NCI-H187 (cell line): Measurements from ENCODE around the gene IMPA2.

ENCODE experiments used
- DNase-seq, 2 experiments: peaks; one replicate each; lab custom pipeline; 2025; lab: John Stamatoyannopoulos, UW

IMPA2 gene

GRCh38 chr18:11989966-11990380 is 8.7 kb downstream of the IMPA2 start:
- DNase-seq = no peak

GRCh38 chr18:11990539-11990938 is 9.2 kb downstream of the IMPA2 start:
- no peak for DNase-seq

- no peak for DNase-seq
These were observed 9.9 kb downstream of the IMPA2 start for GRCh38 chr18:11991021-11991795.

- no peak for DNase-seq
These were observed 10.9 kb downstream of the IMPA2 start for GRCh38 chr18:11992096-11992790.

GRCh38 chr18:11993264-11993916 is 12.1 kb downstream of the IMPA2 start:
- no peak for DNase-seq

- DNase-seq = no peak
These were observed 13.0 kb downstream of the IMPA2 start for GRCh38 chr18:11994336-11994702.

GRCh38 chr18:11994703-11995444 is 13.6 kb downstream of the IMPA2 start:
- no peak for DNase-seq

GRCh38 chr18:11995445-11996189 is 14.3 kb downstream of the IMPA2 start:
- DNase-seq = no peak

- no peak for DNase-seq
These were observed 15.0 kb downstream of the IMPA2 start for GRCh38 chr18:11996190-11996754.

GRCh38 chr18:11996907-11997306 is 15.6 kb downstream of the IMPA2 start:
- DNase-seq = no peak

- DNase-seq = no peak
These were observed 16.2 kb downstream of the IMPA2 start for GRCh38 chr18:11997466-11997865.

GRCh38 chr18:11998193-11998592 is 16.9 kb downstream of the IMPA2 start:
- DNase-seq = no peak

GRCh38 chr18:11999429-11999828 is 18.1 kb downstream of the IMPA2 start:
- DNase-seq = no peak

GRCh38 chr18:12000072-12000659 is 18.9 kb downstream of the IMPA2 start:
- DNase-seq = no peak

GRCh38 chr18:12001421-12001820 is 20.1 kb downstream of the IMPA2 start:
- DNase-seq = no peak

- no peak for DNase-seq
These were observed 22.6 kb downstream of the IMPA2 start for GRCh38 chr18:12003894-12004293.

- DNase-seq = no peak
These were observed 24.5 kb downstream of the IMPA2 start for GRCh38 chr18:12005538-12006487.

GRCh38 chr18:12006488-12006840 is 25.2 kb downstream of the IMPA2 start:
- no peak for DNase-seq

- DNase-seq = no peak
These were observed 25.8 kb downstream of the IMPA2 start for GRCh38 chr18:12007063-12007462.
